ENCODE results near the gene ZNF436. TPM values are rescaled to one million over a fixed set of nuclear protein-coding genes. Genes with fewer than 3 reads are reported as not detected.

ZNF436 gene
- 13.7 and 14.8 TPM in 2 replicates for total RNA-seq (2021)
- Bru-seq, nascent RNA = percentile 69 among the genes with signal in this experiment
- BruChase-seq, experiment 1, labeled RNA remaining after a 2-hour chase = percentile 90 among the genes with signal in this experiment
- BruChase-seq, experiment 2, labeled RNA remaining after a 6-hour chase = percentile 61 among the genes with signal in this experiment
- long read RNA-seq, full-length matches to known transcripts = 18 of 20 reads
- long read RNA-seq, partial matches to known transcripts = 0 of 20 reads
- long read RNA-seq, other reads (novel, unspliced or antisense) = 2 of 20 reads

DNA sequence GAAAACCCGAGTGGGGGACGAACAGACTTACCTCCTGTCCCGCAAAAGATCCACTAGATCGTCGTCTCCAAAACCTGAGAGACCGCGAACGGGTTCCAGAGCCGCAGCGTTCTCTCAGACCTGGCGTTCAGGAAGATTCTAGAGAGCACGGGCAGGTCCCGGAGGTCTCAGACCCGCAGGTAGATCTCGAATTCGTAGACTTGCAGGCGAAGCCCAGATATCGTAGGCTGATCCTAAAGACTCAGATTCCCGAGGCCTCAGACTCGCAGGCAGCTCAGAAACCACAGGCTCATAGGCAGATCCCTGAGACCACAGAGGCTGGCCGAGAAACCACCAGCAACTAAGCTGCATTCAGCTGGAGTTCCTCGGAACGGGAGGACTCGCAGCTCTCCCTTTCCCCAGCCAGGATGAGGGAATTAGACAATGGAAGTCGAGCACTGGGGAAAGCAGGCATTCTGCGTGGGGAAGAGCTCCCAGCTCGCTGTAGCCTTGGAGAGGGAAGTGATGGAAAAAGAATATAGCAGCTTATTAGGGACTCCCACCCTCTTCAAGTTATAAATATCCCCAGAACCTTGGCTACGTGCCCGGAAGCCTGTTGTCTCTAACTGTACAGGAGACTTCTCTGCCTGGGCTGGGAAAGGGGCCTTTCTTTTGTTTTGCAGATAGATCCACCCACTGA is at the start of gene ZNF436:
TSS of gene ZNF436 (minus strand) at position 502 of the 679 bp plus-strand sequence. CDS start 1,831 bp downstream, outside the sequence.
- no peak for TF ChIP-seq EZH2 (IDR thresholded peaks at IDR 0.05; ENCODE audit: borderline replicate concordance, low read depth, low read length, poor library complexity, severe bottlenecking)
- TF ChIP-seq, protein P1, sequence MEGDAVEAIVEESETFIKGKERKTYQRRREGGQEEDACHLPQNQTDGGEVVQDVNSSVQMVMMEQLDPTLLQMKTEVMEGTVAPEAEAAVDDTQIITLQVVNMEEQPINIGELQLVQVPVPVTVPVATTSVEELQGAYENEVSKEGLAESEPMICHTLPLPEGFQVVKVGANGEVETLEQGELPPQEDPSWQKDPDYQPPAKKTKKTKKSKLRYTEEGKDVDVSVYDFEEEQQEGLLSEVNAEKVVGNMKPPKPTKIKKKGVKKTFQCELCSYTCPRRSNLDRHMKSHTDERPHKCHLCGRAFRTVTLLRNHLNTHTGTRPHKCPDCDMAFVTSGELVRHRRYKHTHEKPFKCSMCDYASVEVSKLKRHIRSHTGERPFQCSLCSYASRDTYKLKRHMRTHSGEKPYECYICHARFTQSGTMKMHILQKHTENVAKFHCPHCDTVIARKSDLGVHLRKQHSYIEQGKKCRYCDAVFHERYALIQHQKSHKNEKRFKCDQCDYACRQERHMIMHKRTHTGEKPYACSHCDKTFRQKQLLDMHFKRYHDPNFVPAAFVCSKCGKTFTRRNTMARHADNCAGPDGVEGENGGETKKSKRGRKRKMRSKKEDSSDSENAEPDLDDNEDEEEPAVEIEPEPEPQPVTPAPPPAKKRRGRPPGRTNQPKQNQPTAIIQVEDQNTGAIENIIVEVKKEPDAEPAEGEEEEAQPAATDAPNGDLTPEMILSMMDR (conservative IDR thresholded peaks at IDR 0.05; ENCODE audit: low read depth, low read length) = no peak
- BruUV-seq (replicated peaks) = no TSS peak
- ChIA-PET CTCF (interaction anchor here (0.5 to 1.1 kb wide), 3 partner anchors 15 to 34 kb away, joined by 3 to 10 read pairs (median 6); partner anchors contain the start of gene HNRNPR), POLR2A (ENCODE audit: low non-redundant PET) (no interaction called here)
- Histone ChIP-seq H3K9me3 (ENCODE audit: low read depth, low read length, poor library complexity, severe bottlenecking) (peaks cover 9% of the 10 kb centered on the region), H3K36me3 (ENCODE audit: insufficient read depth, low read length, poor library complexity, severe bottlenecking) (peaks cover 24% of the 10 kb centered on the region), H3K4me3 (ENCODE audit: low read depth, low read length, poor library complexity, severe bottlenecking) (peak within 1 kb of the TSS; percentile 75), H3K27me3 (replicated peaks; ENCODE audit: insufficient read depth, low read depth, low read length, poor library complexity) (no peaks in the 10 kb centered on the region), H3K27ac (ENCODE audit: low read depth, low read length, poor library complexity, severe bottlenecking) (peak within 1 kb of the TSS; percentile 98), H3K4me1 (ENCODE audit: insufficient read depth, low read length, poor library complexity, severe bottlenecking) (peaks cover 24% of the 10 kb centered on the region)
- peak; percentile 89 for DNase-seq (ENCODE audit: low spot score)
- intact Hi-C loops (cut with micrococcal nuclease; ENCODE audit: unreplicated experiment) = no loop called here

DNA sequence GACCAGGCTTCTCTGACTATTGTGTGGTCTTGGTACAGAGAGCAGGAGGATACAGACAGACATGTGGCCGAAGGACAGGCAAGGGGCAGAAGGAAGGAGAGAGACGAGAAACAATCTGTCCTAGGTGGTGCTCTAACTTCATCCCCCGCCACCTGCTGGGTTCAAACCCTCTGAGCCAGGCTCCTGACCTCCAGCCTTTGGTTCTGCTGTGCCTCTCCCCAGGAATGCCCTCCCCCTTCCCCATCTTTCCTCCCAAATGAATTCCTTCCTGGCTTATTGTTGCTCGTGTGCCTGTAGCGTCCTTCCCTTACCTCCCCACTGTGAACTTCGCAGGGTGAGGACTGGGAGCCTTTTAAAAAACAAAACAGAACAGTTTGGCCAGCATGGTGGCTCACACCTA is 49.5 kb upstream of the ZNF436 start:
- no TSS peak for BruUV-seq (replicated peaks)
- H3K27me3 ChIP-seq (replicated peaks; ENCODE audit: insufficient read depth, low read depth, low read length, poor library complexity) = no peaks in the 10 kb centered on the region
- peaks cover 6% of the 10 kb centered on the region for H3K4me1 ChIP-seq (ENCODE audit: insufficient read depth, low read length, poor library complexity, severe bottlenecking)
- CTCF ChIA-PET = no interaction called here
- no peak for DNase-seq (ENCODE audit: low spot score)
- POLR2A ChIA-PET (ENCODE audit: low non-redundant PET) = no interaction called here
- no peak overlapping the region for H3K4me3 ChIP-seq (ENCODE audit: low read depth, low read length, poor library complexity, severe bottlenecking)
- H3K9me3 ChIP-seq (ENCODE audit: low read depth, low read length, poor library complexity, severe bottlenecking) = no peaks in the 10 kb centered on the region
- no peak for TF ChIP-seq EZH2 (IDR thresholded peaks at IDR 0.05; ENCODE audit: borderline replicate concordance, low read depth, low read length, poor library complexity, severe bottlenecking)
- TF ChIP-seq, protein P1 (conservative IDR thresholded peaks at IDR 0.05; ENCODE audit: low read depth, low read length) = no peak
- intact Hi-C loops (cut with micrococcal nuclease; ENCODE audit: unreplicated experiment) = no loop called here
- H3K36me3 ChIP-seq (ENCODE audit: insufficient read depth, low read length, poor library complexity, severe bottlenecking) = no peaks in the 10 kb centered on the region
- no peak overlapping the region for H3K27ac ChIP-seq (ENCODE audit: low read depth, low read length, poor library complexity, severe bottlenecking)

DNA sequence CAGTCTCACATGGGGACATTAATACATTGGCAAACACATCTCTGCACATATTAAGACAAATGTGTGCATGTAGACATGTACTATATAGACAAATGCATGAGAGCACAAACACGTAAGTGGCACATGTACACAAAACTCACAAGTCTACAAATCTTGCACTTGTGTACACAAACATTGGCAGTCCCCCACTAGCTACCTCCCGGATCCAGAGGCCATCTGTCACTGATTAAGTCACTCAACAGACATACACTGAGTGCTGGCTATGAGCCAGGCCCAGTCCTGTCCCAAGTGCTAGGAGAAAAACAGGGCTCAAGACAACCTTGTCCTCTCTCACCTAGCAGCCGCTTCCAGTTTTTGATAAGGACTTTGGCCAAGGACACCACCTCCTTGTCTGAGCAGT is 47.9 kb upstream of the ZNF436 start:
- no peak overlapping the region for H3K27ac ChIP-seq (ENCODE audit: low read depth, low read length, poor library complexity, severe bottlenecking)
- no peaks in the 10 kb centered on the region for H3K9me3 ChIP-seq (ENCODE audit: low read depth, low read length, poor library complexity, severe bottlenecking)
- CTCF ChIA-PET = no interaction called here
- no TSS peak for BruUV-seq (replicated peaks)
- POLR2A ChIA-PET (ENCODE audit: low non-redundant PET) = no interaction called here
- DNase-seq (ENCODE audit: low spot score) = peak; percentile 68
- H3K36me3 ChIP-seq (ENCODE audit: insufficient read depth, low read length, poor library complexity, severe bottlenecking) = no peaks in the 10 kb centered on the region
- H3K4me1 ChIP-seq (ENCODE audit: insufficient read depth, low read length, poor library complexity, severe bottlenecking) = peaks cover 6% of the 10 kb centered on the region
- intact Hi-C loops (cut with micrococcal nuclease; ENCODE audit: unreplicated experiment) = no loop called here
- no peak overlapping the region for H3K4me3 ChIP-seq (ENCODE audit: low read depth, low read length, poor library complexity, severe bottlenecking)
- TF ChIP-seq, protein P1 (conservative IDR thresholded peaks at IDR 0.05; ENCODE audit: low read depth, low read length) = no peak
- TF ChIP-seq EZH2 (IDR thresholded peaks at IDR 0.05; ENCODE audit: borderline replicate concordance, low read depth, low read length, poor library complexity, severe bottlenecking) = no peak
- H3K27me3 ChIP-seq (replicated peaks; ENCODE audit: insufficient read depth, low read depth, low read length, poor library complexity) = no peaks in the 10 kb centered on the region

All from A673 (cell line).